Endothelial cell (in vitro differentiated cells): ENCODE data around the gene PARD3B. TPM values are rescaled to one million over a fixed set of nuclear protein-coding genes. Genes with fewer than 3 reads are reported as not detected.

ENCODE experiments used
- DNase-seq: peaks from one replicate; pipeline ENCODE4 v3.0.0; 2021; ENCODE audit warnings: low spot score
- H3K27ac Mint-ChIP-seq: one replicate; pipeline ENCODE4 v1.8.0; 2021; ENCODE audit warnings: mixed read lengths, inconsistent platforms; ENCODE audit not compliant: unreplicated experiment
- H3K27me3 Mint-ChIP-seq: one replicate; pipeline ENCODE4 v1.8.0; 2021; ENCODE audit warnings: mild to moderate bottlenecking, moderate library complexity, mixed read lengths, inconsistent platforms; ENCODE audit not compliant: unreplicated experiment
- H3K36me3 Mint-ChIP-seq: one replicate; pipeline ENCODE4 v1.8.0; 2021; ENCODE audit warnings: mild to moderate bottlenecking, low read depth, mixed read lengths, inconsistent platforms; ENCODE audit not compliant: unreplicated experiment
- H3K4me1 Mint-ChIP-seq: one replicate; pipeline ENCODE4 v1.8.0; 2021; ENCODE audit warnings: mild to moderate bottlenecking, mixed read lengths, inconsistent platforms; ENCODE audit not compliant: unreplicated experiment
- H3K4me3 Mint-ChIP-seq: one replicate; pipeline ENCODE4 v1.8.0; 2021; ENCODE audit warnings: mild to moderate bottlenecking, mixed read lengths, inconsistent platforms; ENCODE audit not compliant: unreplicated experiment
- H3K9me3 Mint-ChIP-seq: one replicate; pipeline ENCODE4 v1.8.0; 2021; ENCODE audit warnings: mixed read lengths, inconsistent platforms; ENCODE audit not compliant: unreplicated experiment
- CTCF ChIP-seq: fragments of 200-600 bp; sonication (generic); IDR thresholded peaks from one replicate; pipeline ENCODE4 v1.5.0; 2021; ENCODE audit warnings: antibody characterized with exemption; ENCODE audit not compliant: unreplicated experiment
- total RNA-seq: library from RNA; stranded (reverse); fragmentation: NEBNext Ultra II Directional; extraction: Animal tissue kit (Norgen Biotek cat#: 25700); gene quantifications from one replicate; pipeline ENCODE4 v1.2.1, GENCODE V29; 2021; ENCODE audit not compliant: unreplicated experiment

PARD3B gene
- total RNA-seq, 1 donor from 2014 or later = 17.4 TPM

- no peak overlapping the region for H3K4me3 Mint-ChIP-seq
- H3K36me3 Mint-ChIP-seq = no peaks in the 10 kb centered on the region
- DNase-seq = no peak
- TF ChIP-seq CTCF = no peak
- no peak overlapping the region for H3K27ac Mint-ChIP-seq
- H3K4me1 Mint-ChIP-seq = no peaks in the 10 kb centered on the region
- H3K27me3 Mint-ChIP-seq = peaks cover 4% of the 10 kb centered on the region
- H3K9me3 Mint-ChIP-seq = no peaks in the 10 kb centered on the region
Measured at GRCh38 chr2:205658068-205658467, 1112.8 kb downstream of the PARD3B start.

GRCh38 chr2:205658572-205658971 lies 1113.3 kb downstream of the PARD3B start:
- no peaks in the 10 kb centered on the region for H3K9me3 Mint-ChIP-seq
- H3K27ac Mint-ChIP-seq = no peak overlapping the region
- DNase-seq = no peak
- H3K4me1 Mint-ChIP-seq = no peaks in the 10 kb centered on the region
- no peaks in the 10 kb centered on the region for H3K36me3 Mint-ChIP-seq
- H3K4me3 Mint-ChIP-seq = no peak overlapping the region
- TF ChIP-seq CTCF = no peak
- peaks cover 4% of the 10 kb centered on the region for H3K27me3 Mint-ChIP-seq

GRCh38 chr2:205659922-205660321 lies 1114.6 kb downstream of the PARD3B start:
- Mint-ChIP-seq H3K27me3 (peaks cover 4% of the 10 kb centered on the region), H3K9me3 (no peaks in the 10 kb centered on the region)

GRCh38 chr2:205660521-205661124 lies 1115.3 kb downstream of the PARD3B start:
- peaks cover 3% of the 10 kb centered on the region for H3K4me1 Mint-ChIP-seq
- no peak overlapping the region for H3K4me3 Mint-ChIP-seq
- H3K27me3 Mint-ChIP-seq = peaks cover 4% of the 10 kb centered on the region
- H3K36me3 Mint-ChIP-seq = no peaks in the 10 kb centered on the region
- no peak overlapping the region for H3K27ac Mint-ChIP-seq
- no peaks in the 10 kb centered on the region for H3K9me3 Mint-ChIP-seq
- no peak for TF ChIP-seq CTCF
- DNase-seq = no peak

More at GRCh38 chr2:205659922-205660321, 1114.6 kb downstream of the PARD3B start:
- Mint-ChIP-seq H3K27ac (no peak overlapping the region), H3K36me3 (no peaks in the 10 kb centered on the region), H3K4me3 (no peak overlapping the region), H3K4me1 (no peaks in the 10 kb centered on the region)
- no peak for DNase-seq
- TF ChIP-seq CTCF = no peak

- Mint-ChIP-seq H3K27me3 (peaks cover 4% of the 10 kb centered on the region), H3K9me3 (no peaks in the 10 kb centered on the region), H3K4me3 (no peak overlapping the region), H3K27ac (no peak overlapping the region), H3K36me3 (no peaks in the 10 kb centered on the region), H3K4me1 (peaks cover 7% of the 10 kb centered on the region)
- no peak for TF ChIP-seq CTCF
- DNase-seq = no peak
Measured at GRCh38 chr2:205661281-205661680, 1116.0 kb downstream of the PARD3B start.
